ENCODE results near the gene SV2B.

The SV2B gene

DNA sequence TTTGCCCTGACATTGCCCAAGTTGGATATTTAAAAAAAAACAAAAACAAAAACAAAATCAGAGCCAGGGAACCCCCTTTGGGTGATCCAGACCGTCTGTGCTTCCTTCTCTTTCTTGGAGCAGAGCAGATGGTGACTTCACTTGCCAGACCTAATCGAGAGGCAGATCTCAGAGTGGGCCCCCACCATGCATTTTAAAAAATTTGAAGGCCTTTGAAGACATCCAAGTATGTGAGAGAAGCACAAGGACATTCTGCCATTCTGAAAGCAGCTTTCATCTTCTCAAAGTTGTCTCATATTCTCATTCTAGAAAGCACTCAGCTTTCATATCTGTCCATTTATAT, 93.3 kb downstream of the SV2B start:
- DNase-seq (ENCODE audit: low read depth): no peak

DNA sequence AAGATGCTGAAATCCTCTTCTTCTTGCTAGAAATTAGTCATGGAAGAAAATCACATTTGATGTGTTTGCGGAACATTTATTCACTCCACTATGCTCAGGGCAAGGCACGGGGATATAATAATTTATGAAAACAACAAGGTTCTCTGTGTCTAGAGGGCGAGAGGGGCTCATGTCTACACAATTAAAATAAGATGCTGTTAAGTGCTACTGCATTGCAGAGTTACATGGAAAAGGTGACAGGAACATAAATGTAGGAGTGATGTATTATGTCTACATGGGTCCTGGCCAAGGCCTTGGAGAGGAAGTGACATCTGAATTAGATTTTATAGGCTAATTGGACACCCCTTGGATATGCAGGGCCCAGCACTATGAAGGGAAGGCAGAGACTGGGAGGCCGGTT, 96.1 kb downstream of the SV2B start:
- no peak for DNase-seq (ENCODE audit: low read depth)

DNA sequence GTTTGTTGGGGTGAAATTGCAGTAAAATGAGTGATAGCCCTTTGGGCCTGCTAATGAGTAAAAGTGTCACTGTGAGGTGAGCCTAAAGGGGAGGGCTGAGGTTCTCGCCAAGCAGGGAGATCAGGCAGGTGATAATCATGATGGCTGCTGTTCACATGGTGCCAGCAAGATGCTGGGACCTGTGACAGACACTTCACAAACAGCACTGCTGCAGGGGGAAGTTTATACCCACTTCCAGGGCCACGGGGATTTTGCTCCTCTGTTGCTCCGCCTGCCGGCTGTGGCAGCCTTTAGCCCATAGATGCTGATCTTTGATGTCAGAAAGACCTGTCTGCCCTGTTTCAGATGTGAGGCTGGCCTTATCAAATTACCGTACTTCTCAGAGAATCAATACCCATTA, 96.7 kb downstream of the SV2B start:
- no peak for DNase-seq (ENCODE audit: low read depth)

DNA sequence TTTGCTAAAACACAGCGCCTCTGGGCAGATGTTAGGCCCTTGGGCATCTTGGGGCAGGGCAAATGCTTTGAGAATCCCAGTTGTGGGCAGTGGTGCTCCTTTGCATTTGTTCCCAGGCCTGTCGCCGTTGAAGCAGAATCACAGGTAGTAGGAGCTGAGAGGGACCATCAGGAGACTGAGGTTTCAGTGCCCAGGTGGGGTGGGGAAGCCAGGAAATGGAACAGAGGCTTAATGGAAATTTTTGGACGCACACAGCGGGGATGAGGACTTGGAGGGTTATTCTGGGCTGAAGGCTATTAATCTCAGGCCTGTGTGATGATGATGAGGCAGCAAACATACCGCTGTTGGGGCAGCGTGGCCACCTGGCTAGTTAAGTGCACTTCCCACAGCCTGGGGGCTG, 99.5 kb downstream of the SV2B start:
- DNase-seq (ENCODE audit: low read depth): no peak

DNA sequence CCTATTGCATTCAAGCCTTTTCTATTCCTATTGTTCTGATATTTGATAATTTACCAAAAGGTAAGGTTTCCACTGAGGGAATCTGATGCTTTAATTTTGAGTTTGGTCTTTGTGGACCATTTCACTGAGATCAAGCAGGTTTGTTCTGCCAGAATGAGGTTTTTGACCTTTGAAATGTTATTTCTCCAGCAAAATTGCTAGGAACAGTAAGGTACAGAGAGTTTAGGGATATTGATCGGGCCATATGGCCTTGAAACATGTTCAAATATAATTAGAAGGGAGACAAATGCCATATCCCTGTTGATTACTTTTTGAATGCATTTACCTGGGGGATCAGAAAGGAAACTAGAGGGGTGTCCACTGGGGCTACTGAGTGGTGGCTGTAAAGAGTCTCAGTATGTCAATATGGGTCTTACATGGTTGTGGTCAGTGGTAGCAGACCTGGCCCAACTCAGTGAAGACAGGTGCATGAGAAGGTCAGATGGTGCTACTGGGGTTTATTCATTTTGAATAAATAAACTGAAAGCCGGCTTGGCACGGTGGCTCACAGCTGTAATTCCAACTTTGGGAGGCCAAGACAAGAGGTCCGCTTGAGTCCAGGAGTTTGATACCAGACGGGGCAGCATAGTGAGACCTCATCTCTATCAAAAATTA, 100.2 kb downstream of the SV2B start:
- DNase-seq (ENCODE audit: low read depth): no peak

DNA sequence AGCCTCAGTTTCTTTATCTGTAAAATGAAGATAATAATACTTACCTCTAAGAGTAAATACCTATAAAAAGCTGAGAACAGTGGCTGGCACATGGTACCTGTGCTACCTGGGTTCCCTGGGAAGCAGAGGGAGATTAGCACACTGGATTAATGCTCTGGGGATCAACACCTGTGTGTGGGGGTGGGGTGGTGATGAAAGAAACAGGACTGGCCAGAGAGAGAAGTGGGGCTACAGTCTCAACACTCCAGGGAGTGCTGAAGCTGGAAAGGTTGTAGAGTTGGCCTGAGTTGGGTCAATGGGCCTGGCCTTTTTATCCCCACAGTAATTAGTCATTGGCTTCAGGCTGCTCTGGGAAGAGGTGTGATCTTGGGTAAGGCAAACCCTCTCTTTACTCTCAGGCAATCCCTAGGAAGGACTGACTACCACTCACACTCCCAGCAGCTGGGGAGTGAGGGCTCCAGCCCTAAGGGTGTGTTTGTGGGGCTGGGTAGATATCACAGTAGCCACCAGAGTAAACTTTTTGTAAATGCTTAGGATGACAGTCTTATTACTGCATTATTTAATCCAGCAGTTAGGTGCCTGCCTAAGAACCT, 102.5 kb downstream of the SV2B start:
- no peak for DNase-seq (ENCODE audit: low read depth)

DNA sequence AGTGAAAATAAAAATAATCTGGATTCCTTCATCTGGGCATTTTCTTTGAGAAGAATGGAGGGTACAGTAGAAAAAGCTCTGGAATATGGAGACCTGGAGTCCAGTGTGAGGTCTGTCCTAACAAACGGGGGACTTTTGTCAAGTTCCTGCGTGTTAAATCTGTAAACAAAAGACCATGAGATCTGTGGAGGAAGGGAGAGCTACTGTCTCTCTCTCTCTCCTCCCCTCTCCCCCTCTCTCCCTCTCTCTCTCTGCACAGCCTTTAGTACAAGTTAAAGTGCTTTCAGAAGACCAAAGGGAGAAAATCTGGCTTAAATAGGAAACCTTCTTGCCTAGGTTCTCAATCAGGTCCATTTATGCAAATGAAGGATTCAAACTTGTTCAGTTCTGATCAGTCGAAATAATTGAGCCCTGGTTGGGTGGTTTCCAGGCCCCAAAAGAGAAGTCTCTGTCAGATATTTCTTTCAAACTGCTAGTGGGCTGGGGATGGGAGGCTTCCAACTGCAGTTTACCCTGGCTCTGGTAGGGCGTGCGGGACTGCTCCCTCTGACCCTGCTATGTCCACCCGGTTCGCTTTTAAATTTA, 103.7 kb downstream of the SV2B start:
- DNase-seq (ENCODE audit: low read depth): no peak

DNA sequence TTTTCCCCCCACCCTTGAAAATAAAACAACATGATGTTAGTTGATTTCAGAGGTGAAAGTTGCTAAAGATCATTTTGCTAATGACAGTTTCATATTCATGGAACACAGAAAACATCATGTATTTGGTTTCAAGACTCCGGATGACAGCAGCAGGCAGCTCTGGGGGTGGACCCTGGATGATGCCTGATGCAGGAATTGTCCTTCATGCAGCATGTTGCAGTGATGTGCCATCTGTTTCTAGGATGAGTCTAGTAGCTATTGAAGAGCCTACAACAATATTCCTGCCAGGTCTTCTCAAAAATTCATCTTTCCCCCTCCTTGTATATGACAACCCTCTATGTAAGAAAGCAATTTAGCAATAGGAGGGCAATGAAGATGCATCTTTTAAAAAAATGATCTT, 108.3 kb downstream of the SV2B start:
- no peak for DNase-seq (ENCODE audit: low read depth)

DNA sequence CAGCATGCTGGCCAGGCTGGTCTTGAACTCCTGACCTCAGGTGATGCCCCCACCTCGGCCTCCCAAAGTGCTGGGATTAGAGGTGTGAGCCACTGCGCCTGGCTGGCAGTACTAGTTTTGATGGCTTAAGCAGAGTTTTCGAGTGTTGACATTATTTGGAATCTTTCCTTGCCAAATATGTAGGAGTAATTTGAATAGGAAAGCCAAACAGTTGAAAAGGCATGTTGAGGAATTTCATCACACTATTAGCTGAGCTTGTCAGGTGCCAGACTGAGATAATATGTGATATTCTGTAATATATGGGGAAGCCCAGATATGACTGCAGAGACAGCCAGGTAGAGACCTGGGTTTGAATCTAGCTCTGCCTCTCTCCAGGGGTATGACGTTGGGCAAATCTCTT, 109.3 kb downstream of the SV2B start:
- no peak for DNase-seq (ENCODE audit: low read depth)

DNA sequence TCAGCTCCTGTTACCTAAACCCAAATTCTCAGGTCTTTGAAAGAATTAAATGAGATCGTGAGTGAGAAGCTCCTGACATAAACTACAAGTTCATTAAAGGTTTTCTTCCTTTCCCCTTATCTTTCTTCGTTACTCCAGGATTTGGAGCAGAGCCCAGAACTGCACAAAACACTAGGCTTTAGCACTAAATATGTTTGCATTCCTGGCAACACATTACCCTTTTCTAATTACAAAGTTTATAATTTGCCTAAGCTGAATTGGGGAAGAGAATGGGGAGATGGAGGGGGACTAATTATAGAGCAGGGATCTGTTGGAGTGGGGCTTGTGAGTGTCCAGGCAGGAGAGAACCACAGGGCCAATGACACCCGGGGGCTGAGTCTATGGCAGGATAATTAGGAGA, 109.7 kb downstream of the SV2B start:
- no peak for DNase-seq (ENCODE audit: low read depth)

DNA sequence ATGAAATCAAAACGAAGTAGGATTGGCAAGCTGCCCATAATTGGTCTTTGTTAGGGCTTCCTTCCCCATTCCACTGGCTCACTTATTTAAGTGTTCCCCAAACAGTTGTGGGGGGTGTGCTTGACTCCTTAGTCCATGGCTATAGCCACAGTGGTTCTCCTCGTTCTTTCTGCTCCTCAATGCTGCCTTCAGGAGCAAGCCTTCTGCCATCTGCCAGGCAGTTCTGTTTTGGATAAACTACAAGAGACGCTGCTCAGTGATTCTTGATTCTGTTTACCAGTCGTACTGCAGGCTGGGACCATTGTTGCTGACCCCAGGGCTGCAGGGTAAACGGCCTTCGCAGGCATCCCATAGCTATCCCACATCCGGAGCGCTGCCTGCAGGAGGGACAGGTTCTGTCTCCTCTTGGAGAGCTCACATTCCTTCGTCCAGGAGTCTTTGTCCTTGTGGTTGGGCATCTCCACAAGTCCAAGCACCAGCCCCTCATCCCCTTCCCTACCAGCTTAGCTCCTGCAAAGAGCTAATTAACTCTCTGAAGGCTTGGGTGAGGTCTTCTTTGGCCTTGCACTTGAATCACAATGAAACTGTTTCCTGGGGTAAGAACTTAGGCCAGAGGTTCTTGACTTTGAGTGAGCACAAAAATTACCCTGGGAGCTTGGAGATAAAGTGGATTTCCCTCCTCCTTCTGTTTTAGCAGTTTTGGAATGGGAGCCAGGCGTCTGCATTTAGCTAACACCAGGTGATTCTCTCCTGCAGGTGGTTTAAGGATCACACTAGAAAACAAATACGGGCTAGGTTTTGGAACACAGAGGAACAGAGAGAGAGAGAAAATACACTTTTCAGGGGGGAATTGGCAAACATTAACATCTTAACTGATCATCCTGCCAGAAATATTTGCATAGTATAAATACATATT, 114.9 kb downstream of the SV2B start:
- no peak for DNase-seq (ENCODE audit: low read depth)

DNA sequence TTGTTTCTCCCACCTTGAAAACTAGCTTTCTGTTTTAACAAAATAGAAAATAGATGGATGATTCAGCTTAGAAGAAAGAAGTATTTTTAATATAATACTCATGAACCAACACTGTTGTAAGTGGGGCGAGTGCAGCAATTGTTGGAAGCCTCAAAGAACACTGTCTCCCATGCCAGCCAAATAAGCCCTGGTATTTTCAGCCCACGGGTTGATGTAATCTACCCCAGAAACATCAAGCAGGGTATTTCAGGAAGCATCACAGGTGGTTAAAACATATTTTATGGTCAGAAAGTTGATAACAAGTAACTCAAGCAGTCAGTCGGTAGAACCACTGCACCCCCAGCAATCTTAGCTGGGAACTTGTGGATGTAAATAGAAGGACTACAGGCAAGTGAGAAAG, 115.9 kb downstream of the SV2B start:
- no peak for DNase-seq (ENCODE audit: low read depth)

DNA sequence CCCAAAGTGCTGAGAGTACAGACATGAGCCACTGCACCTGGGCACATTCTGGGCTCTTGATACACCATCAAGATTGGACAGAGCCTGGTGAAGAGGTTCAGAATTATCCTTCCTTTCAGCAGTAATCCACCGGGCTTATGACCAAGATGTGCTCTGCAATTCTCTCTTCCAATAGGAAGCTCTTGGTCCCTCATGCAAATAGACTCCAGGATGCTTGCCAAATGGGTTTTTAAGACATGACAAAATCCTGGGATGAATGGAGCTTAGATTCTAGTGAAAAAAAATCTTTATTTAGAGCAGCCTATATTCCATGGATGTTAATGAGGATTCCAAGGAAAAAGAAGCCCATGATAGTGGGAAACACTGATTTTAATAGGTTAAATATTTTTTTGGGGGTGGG, 119.1 kb downstream of the SV2B start:
- no peak for DNase-seq (ENCODE audit: low read depth)

DNA sequence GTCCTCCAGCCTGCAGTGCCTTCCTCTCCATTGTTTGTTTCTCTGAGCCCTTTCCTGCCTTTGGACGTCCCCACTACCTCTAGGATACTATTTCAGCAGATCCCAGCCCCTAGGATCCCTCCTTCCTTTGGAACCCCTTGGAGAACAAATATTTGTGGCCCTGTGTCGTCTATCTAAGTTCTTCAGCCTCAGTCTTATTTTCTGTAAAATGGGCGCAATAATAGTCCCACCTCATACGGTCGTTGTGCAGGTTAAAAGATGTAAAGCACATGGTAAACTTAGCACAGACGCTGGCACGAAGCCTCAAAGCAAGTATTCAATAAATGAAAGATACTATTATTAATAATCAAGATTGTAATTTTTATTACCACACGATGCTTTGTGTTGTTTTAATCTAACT, 122.0 kb downstream of the SV2B start:
- no peak for DNase-seq (ENCODE audit: low read depth)

DNA sequence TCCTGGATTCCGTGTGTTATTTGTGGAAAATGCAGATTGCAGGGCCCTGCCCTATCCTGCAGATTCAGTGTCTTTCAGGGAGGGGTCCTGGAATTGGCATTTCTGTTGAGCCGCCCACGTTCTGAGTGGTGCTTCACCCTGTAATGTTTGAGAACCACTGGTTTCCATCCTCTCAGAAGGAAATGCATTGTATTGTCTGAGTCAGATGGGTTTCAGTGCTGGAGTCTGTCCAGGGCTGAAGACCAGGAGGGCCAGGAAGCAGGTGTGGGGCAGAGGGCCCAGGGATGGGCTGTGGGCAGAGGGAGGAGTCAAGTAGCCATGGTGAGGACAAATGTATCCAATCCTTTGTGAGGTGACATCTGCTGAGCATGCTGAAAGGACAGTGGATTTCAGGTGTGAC, 123.8 kb downstream of the SV2B start:
- no peak for DNase-seq (ENCODE audit: low read depth)

DNA sequence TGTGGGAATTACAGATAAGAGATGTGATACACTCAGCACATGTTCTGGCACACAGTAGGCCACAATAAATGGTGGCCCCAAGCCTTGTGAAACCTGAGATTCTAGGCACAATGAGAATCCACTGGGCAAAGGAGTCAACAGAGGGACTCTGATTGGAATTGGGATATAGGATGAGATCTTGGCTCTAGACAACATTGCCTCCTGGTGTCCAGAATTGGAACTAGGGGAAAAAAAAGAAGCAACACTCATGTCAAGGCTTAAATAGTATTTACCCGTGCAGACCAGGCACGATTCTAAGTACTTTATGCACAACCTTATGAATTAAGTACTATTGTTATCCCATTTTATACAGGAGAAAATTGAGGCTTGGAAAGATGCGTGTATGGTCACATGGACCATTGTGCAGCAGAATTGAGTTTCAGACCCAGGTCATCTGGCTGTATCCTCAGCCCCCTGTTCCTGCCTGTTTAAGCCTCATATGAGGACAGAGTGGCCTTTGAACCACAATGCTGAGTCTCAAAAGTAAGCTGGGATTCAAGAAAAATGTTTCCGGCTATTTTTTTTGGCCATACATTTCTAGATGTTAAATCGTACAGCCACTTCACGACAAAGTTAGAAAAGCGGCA, 124.8 kb downstream of the SV2B start:
- no peak for DNase-seq (ENCODE audit: low read depth)

DNA sequence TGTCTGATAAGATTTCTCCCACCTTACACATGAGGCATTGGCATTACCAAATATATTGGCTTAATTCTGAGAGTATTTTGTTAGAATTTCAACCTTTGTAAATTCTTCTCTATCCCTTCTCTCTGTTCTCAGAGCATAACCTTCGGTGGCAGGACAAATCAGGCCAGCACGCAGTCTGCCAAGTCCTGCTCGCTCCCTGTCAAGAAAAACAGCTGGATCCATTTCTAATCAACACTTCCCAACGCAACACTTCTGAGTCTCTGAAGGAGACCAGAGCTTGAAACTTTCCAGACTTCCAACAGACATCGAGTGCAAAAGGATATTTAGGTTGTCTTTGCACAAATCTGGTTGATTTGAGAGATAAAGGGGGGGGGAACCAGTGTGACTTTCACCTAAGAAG, 125.7 kb downstream of the SV2B start:
- DNase-seq (ENCODE audit: low read depth): no peak

DNA sequence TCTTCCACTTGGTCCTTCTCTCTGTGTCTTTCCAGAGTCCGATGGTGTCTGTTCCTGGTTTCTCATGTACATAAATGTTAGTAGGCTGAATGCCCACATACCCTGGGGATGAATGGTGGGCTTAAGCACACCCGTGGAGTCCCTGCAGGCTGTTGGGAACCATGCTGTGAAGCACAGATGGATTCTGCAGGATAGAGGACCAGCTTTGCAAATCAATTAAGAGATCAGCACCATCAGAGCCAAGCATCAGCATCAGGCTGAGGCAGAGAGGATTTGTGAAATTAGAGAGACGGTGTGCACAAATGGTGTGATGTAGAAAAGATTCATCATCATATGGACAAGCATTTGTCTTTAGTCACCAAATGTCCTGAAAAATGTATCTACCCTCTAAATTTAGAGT, 127.1 kb downstream of the SV2B start:
- DNase-seq (ENCODE audit: low read depth): no peak

DNA sequence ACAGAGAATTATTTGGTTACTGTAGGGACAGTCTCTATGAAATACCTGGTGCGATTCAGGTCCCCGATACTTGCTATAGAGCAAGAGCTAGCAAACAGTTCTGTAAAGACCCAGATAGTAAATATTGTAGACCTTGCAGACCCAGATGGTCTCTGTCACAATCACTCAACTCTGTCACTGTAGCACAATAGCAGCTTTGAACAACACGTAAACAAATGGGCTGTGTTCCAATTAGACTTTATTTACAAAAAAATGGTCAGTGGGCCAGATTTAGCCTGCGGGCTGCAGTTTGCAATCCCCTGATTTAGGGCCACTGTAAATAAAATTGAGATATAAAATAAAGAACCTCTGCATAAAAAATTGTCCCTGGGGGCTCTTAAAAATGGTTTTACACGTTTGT, 127.7 kb downstream of the SV2B start:
- no peak for DNase-seq (ENCODE audit: low read depth)

DNA sequence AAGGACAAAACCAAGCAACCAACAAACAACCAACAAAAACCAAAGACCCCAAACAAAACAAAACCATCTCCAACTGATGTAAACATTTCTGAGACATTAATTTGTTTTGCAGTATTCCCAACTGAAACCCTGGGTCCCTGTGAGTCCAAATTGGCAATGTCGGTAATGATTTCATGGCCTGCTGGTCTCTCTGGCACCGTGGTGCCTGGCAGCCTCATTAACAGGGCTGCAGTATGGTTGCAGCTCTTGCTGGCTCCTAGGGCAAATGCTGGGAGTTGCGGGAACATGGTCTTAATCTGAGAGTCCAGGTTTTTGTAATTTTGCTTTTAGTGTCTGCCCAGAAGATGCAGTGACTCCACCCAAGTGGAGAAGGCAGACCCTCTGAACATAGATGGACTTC, 128.3 kb downstream of the SV2B start:
- DNase-seq (ENCODE audit: low read depth): no peak

DNA sequence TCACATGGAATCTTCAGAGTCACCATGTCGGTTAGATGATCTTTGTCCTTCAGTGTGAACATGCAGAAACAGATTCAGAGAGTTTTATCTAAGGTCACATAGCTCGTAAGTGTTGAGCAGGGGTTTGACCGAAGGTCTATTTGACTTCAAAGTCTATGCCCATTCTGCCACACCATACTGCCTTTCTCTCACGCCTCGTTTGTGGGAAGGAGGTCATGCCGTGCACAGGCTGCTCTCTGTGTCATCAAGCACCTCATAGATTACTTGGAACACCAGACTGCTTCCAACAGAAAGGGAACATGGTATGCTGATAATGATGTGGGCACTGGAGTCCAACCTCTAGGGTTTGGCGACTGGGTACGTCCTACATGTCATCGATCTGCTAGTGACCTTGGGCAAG, 128.8 kb downstream of the SV2B start:
- DNase-seq (ENCODE audit: low read depth): no peak

DNA sequence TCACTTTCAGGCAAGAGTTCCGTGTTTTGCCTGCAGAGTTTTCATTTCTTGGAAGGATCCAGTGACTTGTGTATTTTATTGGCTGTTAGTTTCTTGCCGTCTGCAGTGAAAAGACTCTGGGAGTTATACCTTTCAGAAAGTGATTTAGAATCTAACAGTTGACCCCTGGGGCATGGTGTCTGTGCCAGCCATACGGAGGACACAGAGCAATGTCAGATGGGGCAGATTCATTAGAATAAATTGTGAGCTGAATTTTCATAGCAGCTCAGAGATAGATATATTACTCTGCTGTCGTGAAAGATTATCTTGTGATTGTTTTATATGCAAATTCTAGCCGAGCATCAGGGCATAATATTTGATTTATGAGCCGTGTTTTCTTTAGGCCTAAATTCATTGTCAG, 131.6 kb downstream of the SV2B start:
- no peak for DNase-seq (ENCODE audit: low read depth)

DNA sequence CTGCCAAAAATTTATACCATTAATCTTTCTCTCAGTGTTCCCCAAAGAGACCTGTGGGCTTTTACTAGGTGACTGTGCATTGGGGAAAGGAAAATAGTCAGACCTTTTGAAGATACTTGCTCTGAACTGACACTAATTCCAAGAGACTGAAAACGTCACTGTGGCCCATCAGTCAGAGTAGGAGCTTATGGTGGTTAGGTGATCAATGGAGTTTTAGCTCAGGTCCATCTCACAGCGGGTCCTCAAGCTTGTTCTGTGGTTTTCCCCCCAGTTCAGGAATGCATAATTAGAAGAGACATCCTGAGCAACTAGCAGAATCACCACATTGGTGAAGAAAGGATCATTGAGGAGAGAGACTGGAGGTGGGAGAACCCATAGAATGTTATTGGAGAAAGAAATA, 134.7 kb downstream of the SV2B start:
- no peak for DNase-seq (ENCODE audit: low read depth)
